K562 (cell line): ENCODE results near the gene GPHA2. TPM values are rescaled to one million over a fixed set of nuclear protein-coding genes. Genes with fewer than 3 reads are reported as not detected.

Experiments used
- ATF7 ChIP-seq: fragments of 450-650 bp; IDR thresholded peaks from 2 replicates; pipeline ENCODE4 v1.7.1; 2014; ENCODE audit warnings: mild to moderate bottlenecking, moderate library complexity
- KAT8 ChIP-seq: fragments of 450-650 bp; IDR thresholded peaks from 2 replicates; pipeline ENCODE4 v1.6.1; 2016; ENCODE audit warnings: low read depth, mild to moderate bottlenecking
- MECOM ChIP-seq: fragments of 250-450 bp; sonication (Bioruptor Pico); IDR thresholded peaks from 2 replicates; pipeline ENCODE4 v1.8.0; 2022; ENCODE audit warnings: inconsistent platforms
- MIER1 ChIP-seq: fragments of 450-650 bp; IDR thresholded peaks from 2 replicates; pipeline ENCODE4 v1.6.1; 2016; ENCODE audit warnings: antibody characterized with exemption, mild to moderate bottlenecking, low read depth
- MYC ChIP-seq, 2 experiments: fragments of 250-450 bp in 1 of 2; sonication (Bioruptor Pico) in 1 of 2; IDR thresholded peaks; 2 replicates each; pipeline versions ENCODE4 v1.5.1 to v1.6.1; 2012 to 2021; ENCODE audit warnings: low read depth in 2 of 2, borderline replicate concordance in 1 of 2, improper control_type of control experiment in 1 of 2, low read length in 1 of 2, mild to moderate bottlenecking in 1 of 2, moderate library complexity in 1 of 2
- PRDM10 ChIP-seq: fragments of 450-650 bp; IDR thresholded peaks from 2 replicates; pipeline ENCODE4 v1.6.1; 2018; ENCODE audit not compliant: partially characterized antibody
- TEAD4 ChIP-seq, 2 experiments: sonication (generic) in 1 of 2; formaldehyde crosslinking in 1 of 2; IDR thresholded peaks; 2 replicates each; pipeline versions ENCODE4 v1.6.1 to v1.8.0; 2012 to 2022; ENCODE audit warnings: borderline replicate concordance in 1 of 2, inconsistent platforms in 1 of 2, low read length in 1 of 2, mild to moderate bottlenecking in 1 of 2, missing genetic modification reagents in 1 of 2
- ZNF134 ChIP-seq: fragments of 250-450 bp; sonication (Bioruptor Pico); conservative IDR thresholded peaks from 2 replicates; pipeline ENCODE4 v1.4.0; 2020
- polyA plus RNA-seq, 8 experiments: library from polyadenylated mRNA; depleted of rRNA in 4 of 8; stranded (reverse) in 5 of 8; unstranded in 3 of 8; fragments of >200 nt; fragmentation: Nextera tagmentation in 2 of 8; fragmentation: Illumina TruSeq in 1 of 8; extraction: Ambion mirVana in 2 of 8; extraction: Trizol in 1 of 8; gene quantifications; 2 replicates each; pipeline versions ENCODE4 v1.2.1 to v1.2.3, GENCODE V29; 2011 to 2014; ENCODE audit warnings: inconsistent platforms in 1 of 8, missing spikeins in 1 of 8
- total RNA-seq, 7 experiments: library from RNA; depleted of rRNA in 6 of 7; stranded (reverse); fragments of >200 nt in 6 of 7; fragmentation: Illumina TruSeq in 2 of 7; extraction: Trizol in 2 of 7; gene quantifications; 2 replicates each; pipeline versions ENCODE4 v1.2.1 to v1.2.3, GENCODE V29; 2011 to 2021; ENCODE audit warnings: low replicate concordance in 1 of 7

The GPHA2 gene
- total and polyA plus RNA-seq, 9 of the 15 experiments (the other 6 are each of a cell fraction or from before 2014, with no cell fraction given): 0.17 to 0.22 TPM; not detected in 7

- TF ChIP-seq TEAD4 (IDR thresholded peaks at IDR 0.05; ENCODE audit: low read length) (peak; percentile 97), TEAD4 (CRISPR knock-in tag; IDR thresholded peaks at IDR 0.05; ENCODE audit: borderline replicate concordance) (no peak), MIER1 (no peak), PRDM10 (peak; percentile 88), ZNF134 (no peak), KAT8 (no peak), ATF7 (peak; percentile 90), MECOM (CRISPR knock-in tag) (peak; percentile 58; the same call in 1 of the 2 replicates), MYC (IDR thresholded peaks at IDR 0.05; ENCODE audit: low read depth, low read length) (peak; percentile 88; the same call in 1 of the 2 replicates), MYC (CRISPR knock-in tag; IDR thresholded peaks at IDR 0.05; ENCODE audit: borderline replicate concordance, low read depth) (no peak)
These were observed 46.8 kb downstream of the GPHA2 start (continued) for GRCh38 chr11:64888729-64889511.
